Measurements from ENCODE around the gene SCLT1. TPM values are rescaled to one million over a fixed set of nuclear protein-coding genes. Genes with fewer than 3 reads are reported as not detected.

SCLT1 gene
- total RNA-seq, 1 experiment from 2014 or later = 13.3 TPM

DNA sequence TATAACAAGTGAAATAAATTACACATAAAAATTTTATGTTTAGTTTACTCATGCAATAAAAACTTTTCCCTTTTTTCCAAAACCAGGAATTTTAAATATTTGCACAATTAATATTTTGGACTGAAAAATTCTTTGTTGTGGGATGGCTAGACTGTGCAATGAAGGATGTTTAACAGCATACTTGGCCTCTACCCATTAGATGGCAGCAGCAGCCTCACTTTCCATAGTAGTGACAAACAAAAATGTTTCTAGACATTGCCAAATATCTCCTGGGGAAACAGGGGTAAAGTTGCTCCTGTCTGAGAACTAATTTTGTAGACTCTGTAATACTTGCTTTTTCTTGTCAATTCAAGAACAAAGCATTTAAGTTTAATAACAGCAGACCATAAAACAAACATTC is 49.8 kb downstream of the SCLT1 start:
- Histone ChIP-seq H3K4me3 (replicated peaks in 1 of 2; ENCODE audit: low read depth in 1 of 2, low read length in 2 of 2) (no peak overlapping the region), H2AFZ (ENCODE audit: low read depth, low read length, poor library complexity, severe bottlenecking) (no peak overlapping the region), H3K9ac (ENCODE audit: low read length) (no peak overlapping the region), H3K36me3 (ENCODE audit: control insufficient read depth in 1 of 2, insufficient read depth in 2 of 2, low read length in 2 of 2) (no peaks in the 10 kb centered on the region), H3K9me3 (ENCODE audit: control insufficient read depth in 1 of 2, insufficient read depth in 1 of 2, low read depth in 1 of 2, low read length in 2 of 2) (no peaks in the 10 kb centered on the region), H3K9me2 (ENCODE audit: insufficient read depth) (no peaks in the 10 kb centered on the region), H3K4me2 (ENCODE audit: low read length) (no peak overlapping the region), H3K4me1 (ENCODE audit: control insufficient read depth in 1 of 2, insufficient read depth in 2 of 2, low read length in 2 of 2) (no peaks in the 10 kb centered on the region), H3K79me2 (ENCODE audit: insufficient read depth, low read length) (peaks cover 15% of the 10 kb centered on the region; the same call in 1 of the 2 replicates), H3K27ac (ENCODE audit: low read depth, low read length) (no peak overlapping the region), H3K27me3 (ENCODE audit: insufficient read depth, low read length) (no peaks in the 10 kb centered on the region), H4K20me1 (ENCODE audit: insufficient read depth) (no peaks in the 10 kb centered on the region)
- ChIA-PET RAD21 (ENCODE audit: low non-redundant PET in 1 of 2, low total read pairs in 2 of 2, uncharacterized antibody in 2 of 2, unreplicated experiment in 2 of 2) (no interaction called here), POLR2A (no interaction called here), CTCF (no interaction called here)
- DNase-seq (ENCODE audit: low read depth, low spot score) (no peak), ATAC-seq (peak; percentile 58; the same call in 1 of the 2 replicates)
- BruUV-seq (replicated peaks) = no TSS peak
- intact Hi-C loops (cut with micrococcal nuclease) = no loop called here
- no peak for TF ChIP-seq ZNF274 (IDR thresholded peaks at IDR 0.05; ENCODE audit: low read depth, low read length)
- TF ChIP-seq POLR2AphosphoS5 (IDR thresholded peaks at IDR 0.05; ENCODE audit: low read depth, low read length) = no peak
- peak; percentile 24; the same call in 1 of the 2 replicates for TF ChIP-seq RAD21 (IDR thresholded peaks at IDR 0.05; ENCODE audit: low read depth)
- TF ChIP-seq, protein P1, sequence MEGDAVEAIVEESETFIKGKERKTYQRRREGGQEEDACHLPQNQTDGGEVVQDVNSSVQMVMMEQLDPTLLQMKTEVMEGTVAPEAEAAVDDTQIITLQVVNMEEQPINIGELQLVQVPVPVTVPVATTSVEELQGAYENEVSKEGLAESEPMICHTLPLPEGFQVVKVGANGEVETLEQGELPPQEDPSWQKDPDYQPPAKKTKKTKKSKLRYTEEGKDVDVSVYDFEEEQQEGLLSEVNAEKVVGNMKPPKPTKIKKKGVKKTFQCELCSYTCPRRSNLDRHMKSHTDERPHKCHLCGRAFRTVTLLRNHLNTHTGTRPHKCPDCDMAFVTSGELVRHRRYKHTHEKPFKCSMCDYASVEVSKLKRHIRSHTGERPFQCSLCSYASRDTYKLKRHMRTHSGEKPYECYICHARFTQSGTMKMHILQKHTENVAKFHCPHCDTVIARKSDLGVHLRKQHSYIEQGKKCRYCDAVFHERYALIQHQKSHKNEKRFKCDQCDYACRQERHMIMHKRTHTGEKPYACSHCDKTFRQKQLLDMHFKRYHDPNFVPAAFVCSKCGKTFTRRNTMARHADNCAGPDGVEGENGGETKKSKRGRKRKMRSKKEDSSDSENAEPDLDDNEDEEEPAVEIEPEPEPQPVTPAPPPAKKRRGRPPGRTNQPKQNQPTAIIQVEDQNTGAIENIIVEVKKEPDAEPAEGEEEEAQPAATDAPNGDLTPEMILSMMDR (IDR thresholded peaks at IDR 0.05 in 2 of 3, conservative IDR thresholded peaks at IDR 0.05 in 1 of 3; ENCODE audit: borderline replicate concordance in 1 of 3, insufficient read depth in 1 of 3, low read depth in 2 of 3, low read length in 2 of 3) = peak in 2 of 3 experiments; percentile 4 to 29; a peak in 1 of 6 replicates
- TF ChIP-seq ELF1 (IDR thresholded peaks at IDR 0.05; ENCODE audit: borderline replicate concordance, low read depth) = no peak

DNA sequence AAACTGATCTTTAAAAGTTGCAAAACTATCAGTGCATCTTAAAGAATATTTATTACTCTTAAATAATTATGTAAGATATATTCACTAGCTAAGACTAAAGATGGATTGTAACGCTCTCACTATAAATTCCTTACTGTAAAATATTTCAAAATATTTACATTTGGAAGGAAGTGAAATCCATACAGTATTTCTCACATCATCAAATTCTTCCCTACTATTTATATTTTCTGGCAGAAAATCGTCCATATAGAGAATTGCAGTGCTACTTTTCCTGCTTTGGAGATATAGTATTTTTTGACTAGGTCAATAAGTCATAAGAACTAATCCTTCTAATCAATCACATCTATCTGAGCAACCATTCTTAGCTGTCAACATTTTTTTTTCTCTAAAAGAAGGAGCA is 52.9 kb downstream of the SCLT1 start:
- H4K20me1 ChIP-seq (ENCODE audit: insufficient read depth) = no peaks in the 10 kb centered on the region
- no peak overlapping the region for H3K4me2 ChIP-seq (ENCODE audit: low read length)
- H3K9me3 ChIP-seq (ENCODE audit: control insufficient read depth in 1 of 2, insufficient read depth in 1 of 2, low read depth in 1 of 2, low read length in 2 of 2) = no peaks in the 10 kb centered on the region
- no peak overlapping the region for H3K27ac ChIP-seq (ENCODE audit: low read depth, low read length)
- CTCF ChIA-PET = no interaction called here
- no peaks in the 10 kb centered on the region for H3K4me1 ChIP-seq (ENCODE audit: control insufficient read depth in 1 of 2, insufficient read depth in 2 of 2, low read length in 2 of 2)
- no peaks in the 10 kb centered on the region for H3K27me3 ChIP-seq (ENCODE audit: insufficient read depth, low read length)
- H3K9me2 ChIP-seq (ENCODE audit: insufficient read depth) = no peaks in the 10 kb centered on the region
- DNase-seq (ENCODE audit: low read depth, low spot score) (no peak), ATAC-seq (no peak)
- H3K4me3 ChIP-seq (replicated peaks in 1 of 2; ENCODE audit: low read depth in 1 of 2, low read length in 2 of 2) = no peak overlapping the region
- no peaks in the 10 kb centered on the region for H3K36me3 ChIP-seq (ENCODE audit: control insufficient read depth in 1 of 2, insufficient read depth in 2 of 2, low read length in 2 of 2)
- TF ChIP-seq ZNF274 (IDR thresholded peaks at IDR 0.05; ENCODE audit: low read depth, low read length) = no peak
- no peak for TF ChIP-seq YY1 (IDR thresholded peaks at IDR 0.05; ENCODE audit: extremely low read depth, insufficient replicate concordance, low read depth, low read length)
- no peak for TF ChIP-seq FOSL1 (IDR thresholded peaks at IDR 0.05; ENCODE audit: low read depth)
- no peak for TF ChIP-seq POLR2A (IDR thresholded peaks at IDR 0.05; ENCODE audit: borderline replicate concordance, extremely low read depth, insufficient read depth, insufficient read length)
- no peak for TF ChIP-seq CEBPB (IDR thresholded peaks at IDR 0.05; ENCODE audit: low read depth)
- TF ChIP-seq EZH2phosphoT487 (IDR thresholded peaks at IDR 0.05; ENCODE audit: borderline replicate concordance) = no peak
- no peak for TF ChIP-seq JUND (IDR thresholded peaks at IDR 0.05)
- no peak for TF ChIP-seq ELF1 (IDR thresholded peaks at IDR 0.05; ENCODE audit: borderline replicate concordance, low read depth)
- TF ChIP-seq EGR1 (IDR thresholded peaks at IDR 0.05; ENCODE audit: low read depth) = no peak
- no peak for TF ChIP-seq SP1 (IDR thresholded peaks at IDR 0.05; ENCODE audit: low read depth)
- TF ChIP-seq EZH2 (IDR thresholded peaks at IDR 0.05) = no peak
- TF ChIP-seq, protein P2, sequence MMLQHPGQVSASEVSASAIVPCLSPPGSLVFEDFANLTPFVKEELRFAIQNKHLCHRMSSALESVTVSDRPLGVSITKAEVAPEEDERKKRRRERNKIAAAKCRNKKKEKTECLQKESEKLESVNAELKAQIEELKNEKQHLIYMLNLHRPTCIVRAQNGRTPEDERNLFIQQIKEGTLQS (IDR thresholded peaks at IDR 0.05) = no peak
- no peak for TF ChIP-seq RAD21 (IDR thresholded peaks at IDR 0.05; ENCODE audit: low read depth)
- TF ChIP-seq, protein P3, sequence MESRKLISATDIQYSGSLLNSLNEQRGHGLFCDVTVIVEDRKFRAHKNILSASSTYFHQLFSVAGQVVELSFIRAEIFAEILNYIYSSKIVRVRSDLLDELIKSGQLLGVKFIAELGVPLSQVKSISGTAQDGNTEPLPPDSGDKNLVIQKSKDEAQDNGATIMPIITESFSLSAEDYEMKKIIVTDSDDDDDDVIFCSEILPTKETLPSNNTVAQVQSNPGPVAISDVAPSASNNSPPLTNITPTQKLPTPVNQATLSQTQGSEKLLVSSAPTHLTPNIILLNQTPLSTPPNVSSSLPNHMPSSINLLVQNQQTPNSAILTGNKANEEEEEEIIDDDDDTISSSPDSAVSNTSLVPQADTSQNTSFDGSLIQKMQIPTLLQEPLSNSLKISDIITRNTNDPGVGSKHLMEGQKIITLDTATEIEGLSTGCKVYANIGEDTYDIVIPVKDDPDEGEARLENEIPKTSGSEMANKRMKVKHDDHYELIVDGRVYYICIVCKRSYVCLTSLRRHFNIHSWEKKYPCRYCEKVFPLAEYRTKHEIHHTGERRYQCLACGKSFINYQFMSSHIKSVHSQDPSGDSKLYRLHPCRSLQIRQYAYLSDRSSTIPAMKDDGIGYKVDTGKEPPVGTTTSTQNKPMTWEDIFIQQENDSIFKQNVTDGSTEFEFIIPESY (IDR thresholded peaks at IDR 0.05; ENCODE audit: extremely low read depth, insufficient replicate concordance, low read length) = no peak
- TF ChIP-seq TCF7L2 (IDR thresholded peaks at IDR 0.05; ENCODE audit: borderline replicate concordance, extremely low read depth, insufficient read depth, insufficient read length) = no peak
- H3K79me2 ChIP-seq (ENCODE audit: insufficient read depth, low read length) = peaks cover 6% of the 10 kb centered on the region; the same call in 1 of the 2 replicates
- RAD21 ChIA-PET (ENCODE audit: low non-redundant PET in 1 of 2, low total read pairs in 2 of 2, uncharacterized antibody in 2 of 2, unreplicated experiment in 2 of 2) = no interaction called here
- H2AFZ ChIP-seq (ENCODE audit: low read depth, low read length, poor library complexity, severe bottlenecking) = no peak overlapping the region
- intact Hi-C loops (cut with micrococcal nuclease) = no loop called here
- POLR2A ChIA-PET = no interaction called here
- no TSS peak for BruUV-seq (replicated peaks)
- no peak overlapping the region for H3K9ac ChIP-seq (ENCODE audit: low read length)

Data from HCT116 (cell line).